CD4-positive, alpha-beta T cell treated with Interferon alpha-2 for 1 hour (primary cell): ENCODE data around the gene C3orf18.

ENCODE experiments used
- DNase-seq, 2 donors: peaks; one replicate each; pipeline ENCODE4 v3.0.0-alpha.2; 2020 to 2022

C3orf18 gene

DNA sequence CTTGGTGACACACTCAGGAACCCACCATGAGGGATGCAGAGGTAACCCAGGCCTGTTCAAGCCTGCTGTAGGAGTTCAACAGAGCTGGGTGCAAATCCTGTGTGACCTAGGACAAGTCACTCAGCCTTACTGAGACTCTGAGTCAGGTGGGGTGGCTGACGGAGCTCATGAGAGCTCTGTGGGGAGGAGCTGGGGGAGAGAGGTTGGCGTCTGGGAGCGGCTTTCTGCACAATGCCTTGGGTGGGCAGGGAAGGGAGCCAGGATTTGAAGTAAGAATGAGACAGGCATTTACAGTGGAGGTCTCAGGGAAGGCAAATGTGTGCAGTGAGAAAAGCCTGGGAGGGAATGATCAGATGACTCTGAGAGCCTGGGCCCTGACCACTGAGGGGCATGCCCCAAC, 18.3 kb downstream of the C3orf18 start:
- DNase-seq, result no peak

DNA sequence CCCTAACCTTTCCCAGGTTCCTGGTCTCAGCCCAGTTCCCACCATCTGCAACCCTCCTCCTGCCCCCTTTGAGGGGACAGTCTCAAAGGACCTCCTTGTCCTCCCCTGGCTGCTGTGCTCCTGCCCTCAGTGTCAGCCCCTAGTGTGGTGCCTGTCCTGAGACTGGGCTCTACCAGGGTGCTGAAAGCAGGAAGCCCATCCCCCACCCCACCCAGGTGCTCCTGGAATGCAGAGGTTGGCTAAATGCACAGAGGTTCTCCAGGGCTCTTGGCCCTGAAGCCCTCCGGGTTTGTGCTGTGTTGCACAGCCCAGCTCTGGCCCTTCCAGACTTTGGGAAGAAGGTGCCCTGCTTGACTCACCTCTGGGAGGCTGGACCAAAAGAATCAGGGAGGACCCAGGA, 21.8 kb downstream of the C3orf18 start:
- DNase-seq, result no peak

DNA sequence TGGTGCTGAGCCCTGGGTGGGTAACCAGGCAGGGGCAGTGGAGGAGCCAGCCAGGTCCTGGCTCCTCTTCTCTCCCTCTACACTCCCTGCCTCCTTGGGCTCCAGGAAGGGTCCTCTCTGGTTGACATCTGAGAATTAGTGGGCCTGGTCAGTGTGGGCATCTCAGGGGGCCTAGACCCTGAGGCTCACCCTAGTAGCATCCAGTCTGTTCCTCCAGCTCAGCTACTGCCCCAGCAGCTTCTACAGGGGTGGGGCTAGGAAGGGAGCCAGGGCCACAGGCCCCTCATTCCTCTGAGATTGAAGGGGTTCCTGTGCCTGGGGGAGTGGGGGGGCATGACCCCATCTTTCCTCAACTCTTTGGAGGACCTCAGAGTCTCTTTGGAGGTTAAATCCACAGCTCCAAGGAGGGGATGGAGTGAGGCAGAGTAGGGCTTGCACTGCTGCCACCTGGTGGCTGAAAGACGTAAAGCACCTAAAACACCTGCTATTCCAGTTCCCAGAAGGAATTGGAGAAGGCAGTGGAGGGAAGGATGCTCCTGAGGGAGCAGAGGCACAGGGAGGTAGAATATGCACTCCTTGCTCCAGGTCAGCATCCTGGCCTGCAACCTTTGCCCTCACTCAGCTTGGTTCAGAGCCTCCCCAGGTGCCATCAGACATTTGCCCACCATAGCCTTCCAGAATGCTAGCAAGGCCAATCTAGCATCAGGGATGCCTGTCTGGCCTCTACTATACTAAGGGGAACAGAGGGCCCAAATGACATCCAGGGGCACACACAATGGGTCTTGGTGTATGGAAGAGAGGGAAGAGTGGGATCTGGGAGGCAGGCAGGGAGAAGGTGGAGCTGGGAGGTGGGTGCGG, 25.1 kb downstream of the C3orf18 start:
- DNase-seq, result peak; percentile 44 to 63

DNA sequence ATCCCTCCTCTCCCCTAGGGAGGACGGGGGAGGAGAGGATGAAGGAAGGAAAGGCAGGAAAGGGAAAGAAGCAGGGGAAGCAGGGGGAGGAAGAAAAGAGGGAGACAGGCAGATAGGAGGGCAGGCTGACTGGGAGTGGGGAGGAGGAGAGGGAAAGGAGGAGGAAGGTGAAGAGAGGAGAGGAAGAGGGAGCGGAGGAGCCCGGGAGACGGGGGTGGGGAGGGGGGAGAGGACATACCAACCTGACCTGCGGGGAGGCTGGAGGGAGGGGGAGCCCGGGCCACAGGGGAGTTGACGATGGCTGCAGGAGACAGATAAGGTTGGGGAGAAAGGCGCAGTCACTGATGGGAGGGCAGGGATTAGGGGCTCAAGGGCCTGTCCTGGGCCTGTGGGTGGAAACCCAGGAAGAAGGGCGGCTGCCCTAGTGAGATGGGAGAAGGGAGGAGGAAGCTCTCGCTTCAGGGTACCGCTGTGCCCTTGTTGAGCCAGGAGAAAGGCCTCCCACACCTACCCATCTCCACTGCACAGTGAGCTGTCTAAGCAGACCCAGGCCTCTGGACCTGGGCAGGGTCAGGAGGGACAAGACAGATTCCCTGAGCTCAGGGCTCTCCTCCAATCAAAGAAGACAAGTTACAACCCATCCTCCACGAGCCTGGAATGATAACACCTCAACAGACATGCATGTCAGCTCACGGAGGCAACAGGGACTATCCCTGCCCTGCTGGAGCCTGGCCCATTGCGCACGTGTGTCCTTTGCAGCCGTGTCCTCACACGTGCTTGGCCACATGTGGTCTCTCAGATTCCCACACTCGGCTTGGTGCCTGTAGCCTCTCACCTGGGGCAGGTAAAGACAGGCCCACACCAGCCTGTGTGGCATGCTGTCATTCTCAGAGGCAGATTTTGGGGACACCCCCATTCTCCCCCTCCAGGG, 27.9 kb downstream of the C3orf18 start:
- no peak for DNase-seq

GRCh38 chr3:50537421-50538129, 30.0 kb downstream of the C3orf18 start:
- no peak for DNase-seq

DNA sequence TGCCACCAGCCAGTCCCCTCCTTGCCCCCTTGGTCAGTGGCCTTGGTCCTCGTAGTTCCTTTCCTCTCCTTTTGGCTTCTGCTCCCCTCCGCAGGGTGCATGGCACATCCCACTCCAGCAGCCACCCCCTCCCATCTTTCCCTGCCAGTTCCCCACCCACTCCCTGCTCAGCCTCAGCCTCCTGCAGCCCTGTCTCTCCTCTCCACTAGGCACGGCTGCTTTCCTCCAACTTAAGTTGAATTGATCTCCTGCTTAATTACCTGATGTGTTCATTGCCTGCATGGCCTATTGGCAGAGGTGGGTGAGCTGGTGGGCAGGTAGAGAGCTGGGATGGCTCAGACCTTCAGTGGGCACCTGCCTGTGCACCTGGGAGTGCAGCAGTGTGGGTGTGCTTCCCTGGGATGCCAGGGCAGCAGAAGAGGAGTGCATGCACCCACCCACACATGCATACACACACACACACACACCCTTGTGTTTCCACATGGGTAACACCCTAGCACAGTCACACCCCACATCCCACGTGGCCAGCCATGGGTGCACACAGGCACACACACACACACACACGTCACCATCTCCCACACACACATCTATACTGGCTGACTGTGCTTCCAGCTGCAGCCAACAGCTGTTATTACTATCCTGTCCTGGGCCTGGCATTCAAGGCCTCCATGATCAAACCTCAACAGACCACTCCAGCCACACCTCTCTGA, 30.9 kb downstream of the C3orf18 start:
- no peak for DNase-seq

GRCh38 chr3:50534681-50535330, 32.7 kb downstream of the C3orf18 start:
- DNase-seq, result no peak

- no peak for DNase-seq
These were observed 33.6 kb downstream of the C3orf18 start for GRCh38 chr3:50533807-50534461.

- no peak for DNase-seq
These were observed 34.2 kb downstream of the C3orf18 start for GRCh38 chr3:50533316-50533715.

DNA sequence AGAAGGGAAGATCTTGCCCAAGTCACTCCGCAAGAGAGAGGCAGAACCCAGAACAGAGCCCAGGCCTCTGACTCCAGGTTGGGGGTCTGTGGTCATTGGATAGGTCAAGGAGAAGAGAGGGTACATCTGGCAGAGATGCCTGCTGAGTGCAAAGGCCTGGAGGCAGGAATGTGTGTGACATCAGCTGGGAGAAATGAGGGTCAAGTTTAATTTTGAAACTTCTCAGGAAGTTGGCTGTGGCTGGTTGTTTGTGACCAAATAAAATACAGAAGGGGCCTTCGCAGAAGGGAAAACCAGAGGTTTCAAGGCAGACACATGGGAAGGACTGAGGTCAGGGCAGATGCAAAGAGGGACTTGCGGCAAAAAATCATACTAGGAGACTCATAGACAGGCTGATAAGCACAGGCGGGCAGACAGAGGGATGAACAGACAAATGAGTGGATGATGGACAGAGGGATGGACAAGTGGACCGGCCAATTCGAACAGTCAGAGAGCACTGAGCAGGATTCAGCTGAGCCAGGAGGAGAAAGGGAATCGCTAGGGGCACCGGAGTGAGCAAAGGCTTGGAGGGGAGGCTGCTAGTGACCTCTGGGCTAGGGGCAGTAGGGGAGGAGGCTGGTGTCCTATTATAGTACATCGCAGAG, 35.4 kb downstream of the C3orf18 start:
- no peak for DNase-seq

DNA sequence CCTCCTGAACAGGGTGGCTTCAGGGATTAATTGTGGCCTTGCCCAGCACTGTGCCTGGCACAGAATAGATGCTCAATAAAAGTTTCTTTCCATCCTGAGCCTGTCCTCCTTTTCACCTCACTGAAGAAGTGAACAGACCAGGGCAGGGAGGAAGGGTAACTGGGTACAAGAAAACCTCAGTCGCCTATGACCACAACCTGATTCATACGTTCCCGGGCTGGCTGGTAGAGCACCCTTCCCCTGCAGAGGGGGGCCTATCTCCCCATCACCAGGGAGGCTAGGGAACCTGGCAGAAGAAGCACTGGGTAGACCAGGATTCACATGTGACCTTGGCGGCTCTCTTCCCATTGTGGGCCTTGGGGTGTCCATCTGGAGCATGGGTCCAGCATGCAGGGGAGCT, 36.3 kb downstream of the C3orf18 start:
- no peak for DNase-seq

DNA sequence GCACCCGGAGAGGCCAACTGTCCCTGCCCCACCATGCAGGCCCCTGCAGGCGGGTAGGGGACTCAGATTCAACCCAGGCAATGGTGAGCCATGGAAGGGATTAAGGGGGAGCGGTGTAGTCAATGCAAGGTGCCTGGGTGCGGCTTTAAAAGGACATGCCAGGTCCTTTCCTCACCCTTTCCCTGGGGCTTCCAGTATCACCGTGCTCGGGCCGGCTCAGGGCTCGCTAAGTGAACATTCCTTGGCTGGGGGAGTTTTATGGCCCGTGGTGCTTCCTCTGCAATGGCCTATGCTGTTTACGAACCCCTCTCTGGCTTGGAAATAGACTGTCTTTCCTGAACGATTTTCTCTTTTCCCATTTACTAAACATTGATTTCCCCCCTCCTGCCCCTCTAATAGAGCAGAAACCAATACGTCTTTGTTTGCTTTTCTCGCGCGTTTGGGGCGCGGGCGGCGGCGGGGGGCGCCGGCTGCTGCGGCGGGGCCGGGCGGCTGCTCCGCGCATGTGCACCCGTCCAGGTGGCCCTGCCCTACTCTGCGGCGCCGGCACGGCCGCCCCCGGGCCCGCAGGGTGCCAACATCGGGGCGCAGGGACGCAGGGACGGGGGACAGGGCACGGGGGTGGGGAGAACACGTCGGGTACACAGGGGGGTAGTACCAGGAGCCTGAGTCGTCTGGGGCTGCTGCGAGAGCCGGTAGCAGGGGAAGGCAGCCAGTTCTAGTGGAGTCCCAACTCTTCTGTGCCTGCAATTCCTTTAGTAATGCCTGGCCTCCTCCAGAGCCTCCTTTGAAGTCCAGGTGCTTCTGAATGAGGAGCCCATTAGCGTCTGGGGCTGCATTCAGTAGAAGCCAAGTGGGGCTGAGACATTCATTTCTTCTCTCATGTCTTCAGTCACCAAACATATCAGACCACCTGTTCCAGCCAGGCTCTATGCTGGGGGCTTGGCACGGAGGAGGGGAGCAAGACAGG, 37.3 kb downstream of the C3orf18 start:
- no peak for DNase-seq

DNA sequence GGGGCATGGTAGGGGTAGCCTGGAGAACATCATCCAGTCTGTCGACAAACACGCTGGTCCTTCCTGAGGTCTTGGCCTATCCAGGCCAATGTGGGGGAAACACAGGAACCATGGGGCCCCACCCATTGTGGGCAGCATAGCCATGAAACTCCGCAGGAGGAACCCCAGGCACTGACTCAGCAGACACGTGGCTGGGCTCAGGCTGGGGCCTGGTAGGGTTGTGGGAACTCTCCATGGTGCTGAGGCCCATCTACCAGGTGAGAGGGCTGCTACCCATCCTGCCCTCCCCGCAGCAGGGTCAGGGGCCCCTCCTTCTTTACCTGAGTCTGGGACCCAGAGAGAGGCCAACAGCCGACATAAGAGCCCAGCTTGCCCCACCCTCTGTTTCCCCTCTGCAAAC, 41.6 kb downstream of the C3orf18 start:
- DNase-seq, result peak; percentile 45 to 47

DNA sequence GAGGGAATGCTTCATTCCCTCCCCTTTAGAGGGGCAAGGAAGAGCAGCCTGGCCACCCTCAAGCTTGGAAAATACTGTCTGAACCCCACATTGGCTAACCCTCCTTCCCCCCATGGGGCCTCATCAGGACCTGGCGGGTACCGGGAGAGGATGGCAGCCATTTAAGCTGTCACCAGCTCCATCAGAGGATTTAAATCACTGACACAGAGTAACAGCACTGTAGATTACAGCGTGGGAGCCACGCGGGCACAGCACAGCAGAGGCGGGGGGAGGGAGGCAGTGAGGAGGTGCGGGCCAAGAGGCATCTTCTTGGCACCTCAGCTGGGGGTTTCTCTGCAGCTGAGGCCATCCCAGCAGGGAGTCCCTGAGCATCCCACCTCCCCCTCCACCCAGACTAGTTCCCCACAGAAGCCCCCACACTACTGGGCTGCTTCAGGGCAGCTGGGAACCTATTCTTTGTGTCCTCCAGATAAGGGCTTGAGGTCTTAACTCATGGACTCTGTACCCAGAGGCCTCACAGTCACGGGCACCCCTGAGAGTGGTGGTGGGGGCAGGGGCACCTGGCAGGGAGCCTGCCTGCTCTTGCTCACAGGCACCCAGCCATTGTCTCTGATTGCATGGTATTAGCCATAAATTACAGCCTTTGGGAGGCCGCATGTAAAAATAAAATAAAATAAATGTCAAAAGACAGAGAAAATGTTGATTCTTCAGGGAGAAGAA, 42.2 kb downstream of the C3orf18 start:
- no peak for DNase-seq

DNA sequence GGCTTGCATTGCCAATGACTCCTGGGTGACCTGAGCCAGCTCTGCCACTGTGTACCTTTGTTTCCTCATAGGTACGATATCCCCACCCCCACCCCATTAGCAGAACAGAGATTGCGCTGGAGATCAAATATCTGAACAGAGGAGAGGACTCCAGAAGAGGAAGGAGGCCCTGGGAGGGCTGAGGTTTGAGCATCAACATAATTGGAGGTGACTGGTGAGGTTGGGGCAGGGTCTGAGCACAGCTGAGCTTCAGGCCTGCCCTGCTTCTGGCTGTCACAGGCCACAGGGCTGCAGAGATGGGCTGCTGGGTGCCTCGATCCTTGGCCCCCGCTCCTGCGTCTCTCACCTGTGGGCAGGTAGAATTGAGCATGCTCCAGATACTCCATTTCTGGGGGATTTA, 42.8 kb downstream of the C3orf18 start:
- DNase-seq, result no peak

- no peak for DNase-seq
These were observed 44.2 kb downstream of the C3orf18 start for GRCh38 chr3:50523279-50523811.

- DNase-seq, result no peak
These were observed 46.0 kb downstream of the C3orf18 start for GRCh38 chr3:50521572-50521971.

- DNase-seq, result no peak
These were observed 46.7 kb downstream of the C3orf18 start for GRCh38 chr3:50520849-50521248.
